Mesenchymal stem cell (in vitro differentiated cells and primary cell): ENCODE data around the gene MMP28.
A peak's percentile ranks its signal among the peaks of the same experiment; 100 is the strongest.
"Not testable (repeated sequence)": the region's sequence is repeated elsewhere in the genome, so short reads cannot be mapped to it uniquely, and the experiment has no call there.

ENCODE experiments used
- DNase-seq: peaks from one replicate; pipeline ENCODE4 v3.0.0-alpha.2; 2013
- H2AFZ ChIP-seq: one replicate; pipeline ENCODE4 v1.6.1; 2013; ENCODE audit warnings: low read depth, mild to moderate bottlenecking, control low read depth, inconsistent platforms, low read length, moderate library complexity
- H2AK5ac ChIP-seq: 2 replicates; pipeline ENCODE4 v1.6.1; 2013; ENCODE audit warnings: low read length, moderate library complexity, mild to moderate bottlenecking, inconsistent platforms; ENCODE audit not compliant: severe bottlenecking
- H2BK120ac ChIP-seq: one replicate; pipeline ENCODE4 v1.6.1; 2013; ENCODE audit warnings: low read depth, mild to moderate bottlenecking, inconsistent platforms, low read length, moderate library complexity
- H2BK12ac ChIP-seq, 2 experiments: one replicate each; pipeline ENCODE4 v1.6.1; 2013; ENCODE audit warnings: inconsistent platforms in 2 of 2, low read length in 2 of 2, mild to moderate bottlenecking in 2 of 2, moderate library complexity in 2 of 2, control low read depth in 1 of 2
- H2BK15ac ChIP-seq: one replicate; pipeline ENCODE4 v1.6.1; 2013; ENCODE audit warnings: mild to moderate bottlenecking, low read depth, inconsistent platforms; ENCODE audit not compliant: poor library complexity, severe bottlenecking
- H2BK5ac ChIP-seq: 2 replicates; pipeline ENCODE4 v1.6.1; 2013; ENCODE audit warnings: low read depth, mild to moderate bottlenecking, low read length, control low read depth, inconsistent platforms; ENCODE audit not compliant: poor library complexity, severe bottlenecking
- H3K14ac ChIP-seq, 2 experiments: one replicate each; pipeline ENCODE4 v1.6.1; 2013; ENCODE audit warnings: inconsistent platforms in 2 of 2, low read length in 2 of 2, control low read depth in 1 of 2, mild to moderate bottlenecking in 1 of 2, moderate library complexity in 1 of 2
- H3K18ac ChIP-seq, 2 experiments: one replicate each; pipeline ENCODE4 v1.6.1; 2013; ENCODE audit warnings: inconsistent platforms in 2 of 2, low read length in 2 of 2, control low read depth in 1 of 2, low read depth in 1 of 2, mild to moderate bottlenecking in 1 of 2
- H3K23ac ChIP-seq, 2 experiments: one replicate each; pipeline ENCODE4 v1.6.1; 2013; ENCODE audit warnings: inconsistent platforms in 2 of 2, low read length in 2 of 2, mild to moderate bottlenecking in 2 of 2, moderate library complexity in 2 of 2, control low read depth in 1 of 2
- H3K27ac ChIP-seq: 2 replicates; pipeline ENCODE4 v1.5.1; 2013; ENCODE audit warnings: mild to moderate bottlenecking, moderate library complexity, low read length, control low read depth, inconsistent platforms; ENCODE audit not compliant: poor library complexity, severe bottlenecking
- H3K27me3 ChIP-seq, 2 experiments: 2 replicates each; pipeline versions ENCODE4 v1.6.1 to v1.7.0; 2013; ENCODE audit warnings: low read length in 2 of 2, mild to moderate bottlenecking in 2 of 2, moderate library complexity in 2 of 2, control low read depth in 1 of 2, inconsistent platforms in 1 of 2; ENCODE audit not compliant: control insufficient read depth in 1 of 2, insufficient read depth in 1 of 2
- H3K36me3 ChIP-seq, 2 experiments: 2 replicates each; pipeline versions ENCODE4 v1.6.1 to v1.7.0; 2013; ENCODE audit warnings: low read length in 2 of 2, control low read depth in 1 of 2, inconsistent platforms in 1 of 2, low read depth in 1 of 2, mild to moderate bottlenecking in 1 of 2; ENCODE audit not compliant: insufficient read depth in 2 of 2, control insufficient read depth in 1 of 2
- H3K4ac ChIP-seq, 2 experiments: one replicate each; pipeline ENCODE4 v1.6.1; 2013; ENCODE audit warnings: inconsistent platforms in 2 of 2, low read length in 2 of 2, mild to moderate bottlenecking in 2 of 2, moderate library complexity in 2 of 2, control low read depth in 1 of 2, low read depth in 1 of 2
- H3K4me1 ChIP-seq: 2 replicates; pipeline ENCODE4 v1.6.1; 2013; ENCODE audit warnings: low read depth, low read length, control low read depth; ENCODE audit not compliant: control insufficient read depth, insufficient read depth
- H3K4me2 ChIP-seq: 2 replicates; pipeline ENCODE4 v1.6.1; 2013; ENCODE audit warnings: low read length, mild to moderate bottlenecking, inconsistent platforms; ENCODE audit not compliant: poor library complexity, severe bottlenecking
- H3K4me3 ChIP-seq, 2 experiments: 2 replicates each; pipeline versions ENCODE4 v1.5.1 to v1.7.0; 2013; ENCODE audit warnings: low read length in 2 of 2, mild to moderate bottlenecking in 2 of 2, control low read depth in 1 of 2, low read depth in 1 of 2; ENCODE audit not compliant: insufficient read depth in 1 of 2
- H3K79me1 ChIP-seq: replicated peaks from 2 replicates; pipeline ENCODE4 v1.6.1; 2013; ENCODE audit warnings: mild to moderate bottlenecking, control low read depth, low read length, inconsistent platforms; ENCODE audit not compliant: poor library complexity, severe bottlenecking
- H3K9ac ChIP-seq: 2 replicates; pipeline ENCODE4 v1.7.0; 2013; ENCODE audit warnings: mild to moderate bottlenecking, low read length, moderate library complexity
- H3K9me3 ChIP-seq: 2 replicates; pipeline ENCODE4 v1.7.0; 2013; ENCODE audit warnings: mild to moderate bottlenecking, low read length; ENCODE audit not compliant: control insufficient read depth
- H4K8ac ChIP-seq: one replicate; pipeline ENCODE4 v1.6.1; 2013; ENCODE audit warnings: inconsistent platforms, mild to moderate bottlenecking, low read length, moderate library complexity
- H4K91ac ChIP-seq: one replicate; pipeline ENCODE4 v1.6.1; 2013; ENCODE audit warnings: mild to moderate bottlenecking, low read length, inconsistent platforms
- WGBS: methylation state at CpG from one replicate; pipeline ENCODE4 v1.1.7; 2013; ENCODE audit warnings: mixed read lengths; 5-methylcytosine and 5-hydroxymethylcytosine counted together

MMP28 gene

DNA sequence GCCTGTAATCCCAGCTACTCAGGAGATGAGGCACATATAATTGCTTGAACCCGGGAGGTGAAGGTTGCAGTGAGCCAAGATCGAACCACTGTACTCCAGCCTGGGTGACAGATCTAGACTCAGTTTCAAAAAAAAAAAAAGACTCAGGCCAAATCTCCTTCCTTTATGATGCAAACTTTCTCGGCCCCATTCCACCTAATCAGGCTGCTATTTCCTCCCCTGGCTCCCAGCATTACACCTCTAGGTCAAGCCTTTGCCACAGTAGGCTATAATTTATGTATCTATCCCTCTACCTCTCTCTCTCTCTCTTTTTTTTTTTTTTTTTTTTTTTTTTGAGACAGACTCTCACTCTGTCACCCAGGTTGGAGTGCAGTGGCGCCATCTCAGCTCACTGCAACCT, 43.9 kb downstream of the MMP28 start:
- H3K36me3 ChIP-seq, H3K79me1 ChIP-seq, H3K4me3 ChIP-seq, H3K9me3 ChIP-seq, H3K14ac ChIP-seq, H2BK15ac ChIP-seq, H3K9ac ChIP-seq, H3K4me1 ChIP-seq, H4K91ac ChIP-seq, H3K4ac ChIP-seq, H3K4me2 ChIP-seq, H3K18ac ChIP-seq, H4K8ac ChIP-seq, H3K23ac ChIP-seq, H2BK120ac ChIP-seq, H2BK12ac ChIP-seq, H2BK5ac ChIP-seq, H3K27ac ChIP-seq, H2AK5ac ChIP-seq, H2AFZ ChIP-seq, DNase-seq: not testable (repeated sequence)
- 75% methylated on average over 3 of the region's 4 CpGs for WGBS
- H3K27me3 ChIP-seq: peaks cover 54 to 70% of the 10 kb centered on the region in 2 experiments

DNA sequence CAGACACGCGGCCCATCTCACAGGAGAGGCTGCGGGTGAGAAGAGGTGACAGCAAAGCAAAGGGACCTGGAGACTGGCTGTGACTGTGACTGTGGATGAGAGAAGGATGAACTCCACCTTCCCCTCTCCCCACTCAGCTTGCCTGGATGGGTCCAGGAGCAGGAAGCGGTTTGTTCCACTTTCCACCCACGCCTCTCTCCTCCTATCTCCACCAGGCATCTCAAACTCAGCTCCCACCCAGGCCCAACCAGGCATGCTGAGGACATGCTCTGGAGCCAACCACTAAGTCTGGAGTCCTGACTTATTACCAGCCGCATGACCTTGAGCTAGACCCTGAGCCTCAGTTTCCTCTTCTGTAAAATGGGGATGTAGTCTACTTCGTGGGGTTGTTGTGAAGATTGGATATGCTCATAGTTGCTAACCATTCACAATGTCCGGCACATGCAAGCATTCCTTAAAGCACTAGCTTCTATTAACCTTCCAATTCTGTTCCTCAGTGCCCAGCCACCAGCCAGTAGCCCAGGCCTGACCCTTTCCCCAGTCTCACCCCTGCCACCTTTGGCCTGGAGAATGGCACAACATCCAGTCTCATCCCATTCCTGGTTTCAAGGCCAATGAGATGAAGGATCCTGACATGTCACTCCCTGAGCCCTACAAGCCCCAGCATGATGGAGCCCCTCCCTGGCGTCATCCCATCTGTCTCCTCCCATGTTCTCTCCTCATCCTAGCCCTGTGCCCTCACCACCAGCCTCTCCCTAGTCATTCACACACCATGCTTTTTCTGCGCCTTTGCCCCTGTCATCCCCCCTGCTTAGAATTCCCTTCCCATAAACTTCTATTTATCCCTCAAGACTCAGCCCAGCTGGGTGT, 44.7 kb downstream of the MMP28 start:
- Histone ChIP-seq H3K36me3 (no peaks in the 10 kb centered on the region), H3K4me3 (no peak overlapping the region), H3K18ac (no peak overlapping the region), H3K4me2 (no peak overlapping the region), H3K27me3 (peaks cover 54 to 74% of the 10 kb centered on the region in 2 experiments), H3K4ac (no peak overlapping the region), H3K79me1 (no peaks in the 10 kb centered on the region), H3K23ac (peak overlapping the region in 1 of 2 experiments; percentile 15), H4K91ac (no peak overlapping the region), H2AK5ac (no peak overlapping the region), H2BK15ac (no peak overlapping the region), H4K8ac (no peak overlapping the region), H2BK5ac (no peak overlapping the region), H2AFZ (no peak overlapping the region), H2BK120ac (no peak overlapping the region), H3K14ac (no peak overlapping the region), H3K4me1 (peaks cover 4% of the 10 kb centered on the region), H2BK12ac (no peak overlapping the region), H3K9me3 (no peaks in the 10 kb centered on the region), H3K27ac (no peak overlapping the region), H3K9ac (no peak overlapping the region)
- DNase-seq: no peak
- WGBS: 92% methylated on average over 7 of the region's 10 CpGs

DNA sequence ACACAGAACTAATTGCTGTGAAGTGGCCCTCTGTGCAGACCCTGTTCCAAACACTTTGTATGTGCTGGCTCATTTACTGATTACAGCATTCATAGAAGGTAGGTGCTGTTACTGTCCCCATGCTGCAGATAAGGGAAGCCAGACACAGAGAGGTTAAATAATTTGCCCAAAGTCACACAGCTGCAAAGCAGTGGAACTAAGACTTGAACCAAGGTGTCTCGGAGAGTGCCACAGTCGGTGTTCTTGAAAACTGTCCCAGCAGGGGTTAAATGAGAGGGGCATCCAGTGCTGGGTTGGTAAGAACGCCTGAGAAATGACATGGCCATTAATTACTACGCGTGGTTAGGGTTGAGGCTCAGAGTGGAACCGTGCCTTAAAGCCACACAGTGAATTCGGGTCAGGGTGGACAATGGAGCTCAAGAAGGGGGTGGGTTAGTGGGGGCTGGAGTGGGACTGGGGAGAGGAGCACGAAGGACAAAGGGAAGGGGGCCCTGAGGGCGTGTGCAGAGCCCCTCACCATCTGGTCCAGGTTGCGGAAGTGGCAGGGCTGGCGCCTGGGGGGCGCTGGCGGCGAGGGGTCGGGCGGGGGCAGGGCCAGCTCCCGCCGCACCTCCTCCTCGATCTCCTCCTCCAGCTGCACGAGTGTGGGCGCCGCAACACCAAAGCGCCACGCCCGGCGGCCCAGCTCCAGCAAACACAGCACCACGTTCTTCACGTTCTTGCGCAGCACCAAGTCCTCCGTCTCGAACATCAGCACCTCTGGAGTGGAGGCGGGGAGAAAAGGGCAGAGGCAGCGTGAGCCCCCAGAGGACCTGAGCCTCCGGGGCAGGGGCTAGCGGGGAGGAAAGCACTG, 45.7 kb downstream of the MMP28 start:
- 26% methylated on average over 24 of the region's 35 CpGs for WGBS
- Histone ChIP-seq H3K27ac (no peak overlapping the region), H4K91ac (peak overlapping the region; percentile 12), H3K9me3 (no peaks in the 10 kb centered on the region), H2BK5ac (no peak overlapping the region), H3K18ac (no peak overlapping the region), H3K4me3 (peak overlapping the region in 1 of 2 experiments; percentile 24), H3K4me2 (no peak overlapping the region), H2BK15ac (no peak overlapping the region), H3K9ac (no peak overlapping the region), H3K27me3 (peaks cover 56 to 83% of the 10 kb centered on the region in 2 experiments), H3K4ac (no peak overlapping the region), H2AK5ac (no peak overlapping the region), H3K79me1 (no peaks in the 10 kb centered on the region), H4K8ac (peak overlapping the region; percentile 57), H3K14ac (no peak overlapping the region), H3K36me3 (no peaks in the 10 kb centered on the region), H2BK120ac (no peak overlapping the region), H3K23ac (no peak overlapping the region), H2AFZ (no peak overlapping the region), H3K4me1 (peaks cover 4% of the 10 kb centered on the region), H2BK12ac (no peak overlapping the region)
- no peak for DNase-seq

DNA sequence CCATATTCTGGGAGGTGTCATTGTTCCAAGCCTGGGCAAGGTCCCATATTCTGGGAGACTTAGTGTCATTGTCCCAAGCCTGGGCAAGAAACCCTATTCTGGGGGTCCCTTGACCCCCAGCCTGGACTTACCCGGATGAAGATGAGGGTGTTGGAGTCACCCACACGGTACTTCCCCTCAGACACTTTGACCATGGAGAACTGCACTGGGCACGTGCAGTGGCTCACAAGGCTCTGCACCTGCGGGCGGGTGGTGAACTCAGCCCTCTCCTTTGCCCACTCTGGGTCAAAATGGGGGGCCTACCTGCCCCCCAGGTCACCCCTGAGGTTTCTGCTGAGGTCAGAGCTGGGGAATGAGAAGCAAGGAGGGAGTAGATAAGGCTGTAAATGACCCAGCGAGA, 46.5 kb downstream of the MMP28 start:
- no peaks in the 10 kb centered on the region for H3K79me1 ChIP-seq
- H3K27ac ChIP-seq: no peak overlapping the region
- H3K36me3 ChIP-seq: no peaks in the 10 kb centered on the region
- H2BK120ac ChIP-seq: no peak overlapping the region
- DNase-seq: no peak
- 93% methylated on average over 6 of the region's 6 CpGs for WGBS
- no peak overlapping the region for H2BK12ac ChIP-seq
- no peak overlapping the region for H3K4ac ChIP-seq
- no peak overlapping the region for H3K4me2 ChIP-seq
- peaks cover 4% of the 10 kb centered on the region for H3K4me1 ChIP-seq
- H2AFZ ChIP-seq: no peak overlapping the region
- no peak overlapping the region for H3K18ac ChIP-seq
- H4K91ac ChIP-seq: no peak overlapping the region
- H3K9me3 ChIP-seq: no peaks in the 10 kb centered on the region
- no peak overlapping the region for H3K23ac ChIP-seq
- H3K4me3 ChIP-seq: no peak overlapping the region
- no peak overlapping the region for H2BK5ac ChIP-seq
- H2BK15ac ChIP-seq: no peak overlapping the region
- no peak overlapping the region for H2AK5ac ChIP-seq
- no peak overlapping the region for H3K9ac ChIP-seq
- peaks cover 59 to 90% of the 10 kb centered on the region in 2 experiments for H3K27me3 ChIP-seq
- H3K14ac ChIP-seq: no peak overlapping the region
- no peak overlapping the region for H4K8ac ChIP-seq
